ENCODE results near the gene C9orf43. TPM values are rescaled to one million over a fixed set of nuclear protein-coding genes. Genes with fewer than 3 reads are reported as not detected.
"Not testable (repeated sequence)": the region's sequence is repeated elsewhere in the genome, so short reads cannot be mapped to it uniquely, and the experiment has no call there.

The C9orf43 gene
- total RNA-seq, result 1 to 10 TPM; 1.1 to 1.2 TPM
- under 1 TPM in 2 of 3 donors, not detected in 1; 0.55 to 0.81 TPM for polyA plus RNA-seq
- total RNA-seq, result 0.52 to 1.9 (median 1.6) reads per million in 6 experiments

GRCh38 chr9:113410207-113410864 lies at the start of gene C9orf43, which contains the start of gene POLE3:
C9orf43 (plus strand) TSS chr9:113410747; CDS start chr9:113413494, 2,747 bp downstream.
POLE3 (minus strand) TSS chr9:113410675; CDS start chr9:113410293, 382 bp downstream.
- Mint-ChIP-seq H3K36me3 (peaks cover 0 to 30% (median 4%) of the 10 kb centered on the region in 3 donors), H3K9me3 (no peaks in the 10 kb centered on the region), H3K27me3 (peaks cover 0 to 3% (median 0%) of the 10 kb centered on the region in 5 donors), H3K4me3 (peak within 1 kb of the TSS; percentile 94 to 99 (median 96)), H3K4me1 (peaks cover 20 to 39% (median 36%) of the 10 kb centered on the region in 4 donors), H3K27ac (peak within 1 kb of the TSS; percentile 98 to 100 (median 99))
- DNase-seq (peak; percentile 88 to 99 (median 94)), ATAC-seq (peak; percentile 88 to 89)
- POLR2A ChIA-PET, result interaction anchor here (0.7 to 2.8 kb wide), 27 partner anchors 10 to 1077 kb away, joined by 3 to 62 read pairs (median 4); partner anchors contain the start of genes ALAD, BSPRY, CDC26 and HDHD3

GRCh38 chr9:113361304-113362018 lies 49.1 kb upstream of the C9orf43 start:
- Mint-ChIP-seq H3K27ac (no peak overlapping the region), H3K36me3 (no peaks in the 10 kb centered on the region), H3K4me3 (no peak overlapping the region), H3K27me3 (peaks cover 0 to 5% (median 0%) of the 10 kb centered on the region in 5 donors), H3K9me3 (no peaks in the 10 kb centered on the region), H3K4me1 (peaks cover 0 to 2% (median 0%) of the 10 kb centered on the region in 4 donors)
- DNase-seq (no peak), ATAC-seq (no peak)
- POLR2A ChIA-PET, result no interaction called here

- DNase-seq, result no peak
- POLR2A ChIA-PET, result no interaction called here
- Mint-ChIP-seq H3K4me1 (peaks cover 0 to 2% (median 0%) of the 10 kb centered on the region in 4 donors), H3K9me3 (no peaks in the 10 kb centered on the region), H3K27ac (no peak overlapping the region), H3K36me3 (no peaks in the 10 kb centered on the region), H3K4me3 (no peak overlapping the region), H3K27me3 (peaks cover 0 to 3% (median 0%) of the 10 kb centered on the region in 5 donors)
- ATAC-seq, result no peak
These were observed 47.2 kb upstream of the C9orf43 start for GRCh38 chr9:113363336-113363735.

GRCh38 chr9:113364951-113365350 lies 45.6 kb upstream of the C9orf43 start:
- ATAC-seq (no peak), DNase-seq (no peak)
- POLR2A ChIA-PET, result interaction anchor here (0.7 kb wide), 1 partner anchor 20 kb away, joined by 3 read pairs; no protein-coding TSS in a partner anchor
- peaks cover 0 to 2% (median 0%) of the 10 kb centered on the region in 4 donors for H3K4me1 Mint-ChIP-seq
- H3K36me3 Mint-ChIP-seq, result no peaks in the 10 kb centered on the region
- H3K27ac Mint-ChIP-seq, result no peak overlapping the region
- no peaks in the 10 kb centered on the region for H3K9me3 Mint-ChIP-seq
- H3K27me3 Mint-ChIP-seq, result peaks cover 0 to 3% (median 0%) of the 10 kb centered on the region in 5 donors
- H3K4me3 Mint-ChIP-seq, result no peak overlapping the region

GRCh38 chr9:113365652-113366051 lies 44.9 kb upstream of the C9orf43 start:
- H3K9me3 Mint-ChIP-seq, H3K4me3 Mint-ChIP-seq, H3K4me1 Mint-ChIP-seq, H3K27ac Mint-ChIP-seq, H3K27me3 Mint-ChIP-seq, DNase-seq, ATAC-seq, POLR2A ChIA-PET, H3K36me3 Mint-ChIP-seq: not testable (repeated sequence)

- ATAC-seq, result no peak
- Mint-ChIP-seq H3K4me1 (peaks cover 0 to 5% (median 2%) of the 10 kb centered on the region in 4 donors), H3K27ac (no peak overlapping the region), H3K9me3 (no peaks in the 10 kb centered on the region), H3K27me3 (no peaks in the 10 kb centered on the region), H3K36me3 (peaks cover 0 to 6% (median 0%) of the 10 kb centered on the region in 3 donors), H3K4me3 (no peak overlapping the region)
- POLR2A ChIA-PET, result no interaction called here
- no peak for DNase-seq
These were observed 42.1 kb upstream of the C9orf43 start for GRCh38 chr9:113368348-113368981.

- no peak for ATAC-seq
- Mint-ChIP-seq H3K27ac (no peak overlapping the region), H3K4me3 (no peak overlapping the region), H3K36me3 (peaks cover 0 to 9% (median 0%) of the 10 kb centered on the region in 3 donors), H3K9me3 (no peaks in the 10 kb centered on the region), H3K27me3 (no peaks in the 10 kb centered on the region), H3K4me1 (peaks cover 0 to 5% (median 2%) of the 10 kb centered on the region in 4 donors)
- POLR2A ChIA-PET, result no interaction called here
- DNase-seq, result no peak
These were observed 41.3 kb upstream of the C9orf43 start for GRCh38 chr9:113368982-113369854.

GRCh38 chr9:113369855-113370140 lies 40.7 kb upstream of the C9orf43 start:
- H3K4me1 Mint-ChIP-seq, result peaks cover 0 to 7% (median 3%) of the 10 kb centered on the region in 4 donors
- DNase-seq (no peak), ATAC-seq (no peak)
- POLR2A ChIA-PET, result interaction anchor here (0.6 kb wide), 1 partner anchor 18 kb away, joined by 6 read pairs; no protein-coding TSS in a partner anchor
- H3K36me3 Mint-ChIP-seq, result peaks cover 0 to 13% (median 0%) of the 10 kb centered on the region in 3 donors
- H3K27ac Mint-ChIP-seq, result no peak overlapping the region
- H3K4me3 Mint-ChIP-seq, result no peak overlapping the region
- no peaks in the 10 kb centered on the region for H3K27me3 Mint-ChIP-seq
- no peaks in the 10 kb centered on the region for H3K9me3 Mint-ChIP-seq

- POLR2A ChIA-PET, result interaction anchor here (0.6 to 0.7 kb wide), 3 partner anchors 14 to 39 kb away, joined by 3 to 4 read pairs (median 4); partner anchors contain the start of genes C9orf43 and POLE3
- H3K4me1 Mint-ChIP-seq, result peaks cover 7 to 17% (median 13%) of the 10 kb centered on the region in 4 donors
- H3K36me3 Mint-ChIP-seq, result peaks cover 0 to 15% (median 0%) of the 10 kb centered on the region in 3 donors
- DNase-seq (no peak), ATAC-seq (no peak)
- H3K27me3 Mint-ChIP-seq, result no peaks in the 10 kb centered on the region
- H3K4me3 Mint-ChIP-seq, result no peak overlapping the region
- H3K27ac Mint-ChIP-seq, result peak overlapping the region in 2 of 10 donors; percentile 8 to 59
- H3K9me3 Mint-ChIP-seq, result no peaks in the 10 kb centered on the region
These were observed 39.7 kb upstream of the C9orf43 start for GRCh38 chr9:113370806-113371325.

- peaks cover 0 to 15% (median 0%) of the 10 kb centered on the region in 3 donors for H3K36me3 Mint-ChIP-seq
- H3K27me3 Mint-ChIP-seq, result no peaks in the 10 kb centered on the region
- ATAC-seq (no peak), DNase-seq (no peak)
- H3K4me3 Mint-ChIP-seq, result no peak overlapping the region
- POLR2A ChIA-PET, result interaction anchor here (1.0 kb wide), 1 partner anchor 38 kb away, joined by 5 read pairs; the partner anchor contains the start of genes C9orf43 and POLE3
- peaks cover 7 to 19% (median 13%) of the 10 kb centered on the region in 4 donors for H3K4me1 Mint-ChIP-seq
- no peaks in the 10 kb centered on the region for H3K9me3 Mint-ChIP-seq
- peak overlapping the region in 2 of 10 donors; percentile 6 to 41 for H3K27ac Mint-ChIP-seq
These were observed 38.5 kb upstream of the C9orf43 start for GRCh38 chr9:113372059-113372458.

GRCh38 chr9:113373256-113373655 lies 37.3 kb upstream of the C9orf43 start:
- Mint-ChIP-seq H3K27ac (peak overlapping the region in 4 of 10 donors; percentile 9 to 78 (median 53)), H3K36me3 (peaks cover 0 to 15% (median 0%) of the 10 kb centered on the region in 3 donors), H3K9me3 (no peaks in the 10 kb centered on the region), H3K27me3 (no peaks in the 10 kb centered on the region), H3K4me3 (peak overlapping the region in 1 of 10 donors; percentile 16), H3K4me1 (peaks cover 7 to 22% (median 13%) of the 10 kb centered on the region in 4 donors)
- POLR2A ChIA-PET, result interaction anchor here (1.0 to 1.5 kb wide), 2 partner anchors 37 to 38 kb away, joined by 5 to 7 read pairs; partner anchors contain the start of genes C9orf43 and POLE3
- ATAC-seq, result no peak
- no peak for DNase-seq

All from naive thymus-derived CD8-positive, alpha-beta T cell (primary cell).